Measurements from ENCODE around the gene LKAAEAR1. TPM values are rescaled to one million over a fixed set of nuclear protein-coding genes. Genes with fewer than 3 reads are reported as not detected.
A peak's percentile ranks its signal among the peaks of the same experiment; 100 is the strongest.

LKAAEAR1 gene
- total and polyA plus RNA-seq, 2 experiments from 2014 or later, result 1.8 TPM; not detected in 1

GRCh38 chr20:64047968-64048401 lies 36.2 kb downstream of the LKAAEAR1 start:
- Histone ChIP-seq H3K79me2 (replicated peaks; ENCODE audit: insufficient read depth) (no peaks in the 10 kb centered on the region), H3K27me3 (ENCODE audit: insufficient read depth) (peaks cover 75% of the 10 kb centered on the region), H3K9me2 (ENCODE audit: insufficient read depth) (no peaks in the 10 kb centered on the region), H3K4me3 (peak overlapping the region; percentile 53), H4K20me1 (replicated peaks; ENCODE audit: insufficient read depth) (no peaks in the 10 kb centered on the region), H3K36me3 (ENCODE audit: insufficient read depth) (no peaks in the 10 kb centered on the region), H2AFZ (peak overlapping the region; percentile 95), H3K4me1 (ENCODE audit: insufficient read depth) (peaks cover 13% of the 10 kb centered on the region), H3K27ac (ENCODE audit: low read depth) (no peak overlapping the region), H3F3A (replicated peaks; ENCODE audit: low read depth) (0 out of 2 replicates have a peak, but pooled peaks cover 10% of the 10 kb centered on the region), H3K4me2 (peak overlapping the region; percentile 76)
- H3K36me3 Mint-ChIP-seq (ENCODE audit: low read depth), result no peaks in the 10 kb centered on the region; the same call in 2 of the 3 replicates
- TF ChIP-seq EZH2 (IDR thresholded peaks at IDR 0.05; ENCODE audit: low read depth, unreplicated experiment) (peak; percentile 85), ZNF462 (CRISPR knock-in tag; IDR thresholded peaks at IDR 0.05) (no peak)
- no peaks in the 10 kb centered on the region for H3K9me3 Mint-ChIP-seq
- H3K4me1 Mint-ChIP-seq, result peaks cover 16% of the 10 kb centered on the region
- DNase-seq (ENCODE audit: low spot score) (peak; percentile 66), ATAC-seq (peak; percentile 46)
- H3K27ac Mint-ChIP-seq, result no peak overlapping the region
- H3K4me3 Mint-ChIP-seq, result peak overlapping the region; percentile 52; the same call in 2 of the 3 replicates
- peaks cover 70% of the 10 kb centered on the region for H3K27me3 Mint-ChIP-seq (ENCODE audit: insufficient read depth, low read depth, poor library complexity)

DNA sequence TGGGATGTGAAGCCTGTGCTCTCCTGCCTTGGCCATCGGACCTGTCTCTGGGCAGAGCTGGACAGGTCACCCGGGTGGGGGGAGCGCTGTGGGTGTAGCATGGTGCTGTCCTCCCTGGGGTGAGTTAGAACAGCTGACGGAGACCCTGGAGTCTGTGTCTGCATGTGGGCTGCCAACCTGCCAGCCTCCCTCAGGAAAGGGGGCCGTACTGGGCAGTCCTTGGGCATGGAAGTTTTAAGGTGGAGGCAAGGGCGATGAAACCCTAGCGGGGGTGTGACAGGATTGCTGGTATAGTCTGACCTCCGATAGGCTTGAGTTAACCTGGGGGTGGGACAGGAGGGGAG lies 37.2 kb downstream of the LKAAEAR1 start:
- no peak overlapping the region for H3K4me2 ChIP-seq
- Mint-ChIP-seq H3K36me3 (ENCODE audit: low read depth) (no peaks in the 10 kb centered on the region; the same call in 2 of the 3 replicates), H3K4me3 (no peak overlapping the region), H3K27me3 (ENCODE audit: insufficient read depth, low read depth, poor library complexity) (peaks cover 70% of the 10 kb centered on the region), H3K27ac (no peak overlapping the region), H3K9me3 (no peaks in the 10 kb centered on the region), H3K4me1 (peaks cover 16% of the 10 kb centered on the region)
- H3K4me1 ChIP-seq (ENCODE audit: insufficient read depth), result peaks cover 15% of the 10 kb centered on the region
- H4K20me1 ChIP-seq (replicated peaks; ENCODE audit: insufficient read depth), result no peaks in the 10 kb centered on the region
- H3K79me2 ChIP-seq (replicated peaks; ENCODE audit: insufficient read depth), result no peaks in the 10 kb centered on the region
- H3K27me3 ChIP-seq (ENCODE audit: insufficient read depth), result peaks cover 80% of the 10 kb centered on the region
- no peaks in the 10 kb centered on the region for H3K36me3 ChIP-seq (ENCODE audit: insufficient read depth)
- no peaks in the 10 kb centered on the region for H3K9me2 ChIP-seq (ENCODE audit: insufficient read depth)
- ATAC-seq (no peak), DNase-seq (ENCODE audit: low spot score) (no peak)
- H2AFZ ChIP-seq, result no peak overlapping the region
- no peak overlapping the region for H3K4me3 ChIP-seq
- no peak overlapping the region for H3K27ac ChIP-seq (ENCODE audit: low read depth)
- 0 out of 2 replicates have a peak, but pooled peaks cover 10% of the 10 kb centered on the region for H3F3A ChIP-seq (replicated peaks; ENCODE audit: low read depth)
- TF ChIP-seq CTCF (conservative IDR thresholded peaks at IDR 0.05; ENCODE audit: low read depth in 2 of 2) (no peak), NANOG (IDR thresholded peaks at IDR 0.05; ENCODE audit: borderline replicate concordance) (no peak), POLR2AphosphoS5 (IDR thresholded peaks at IDR 0.05; ENCODE audit: low read depth) (no peak), ETS1 (IDR thresholded peaks at IDR 0.05) (no peak), CREB1 (CRISPR knock-in tag; IDR thresholded peaks at IDR 0.05; ENCODE audit: low read depth) (no peak), ZNF114 (CRISPR knock-in tag; IDR thresholded peaks at IDR 0.05) (no peak)
